K562 (cell line): ENCODE measurements around the gene SORCS1. TPM values are rescaled to one million over a fixed set of nuclear protein-coding genes. Genes with fewer than 3 reads are reported as not detected.

Experiments used
- CBFB ChIP-seq: sonication (generic); formaldehyde crosslinking; IDR thresholded peaks from 2 replicates; pipeline ENCODE4 v1.4.0; 2020; ENCODE audit warnings: mild to moderate bottlenecking, missing genetic modification reagents
- HSF4 ChIP-seq: fragments of 250-450 bp; sonication (Bioruptor Pico); IDR thresholded peaks from 2 replicates; pipeline ENCODE4 v2.1.2; 2022; ENCODE audit warnings: mild to moderate bottlenecking, moderate library complexity, borderline replicate concordance
- IRF2 ChIP-seq: sonication (generic); formaldehyde crosslinking; IDR thresholded peaks from 2 replicates; pipeline ENCODE4 v1.8.1; 2022; ENCODE audit warnings: mild to moderate bottlenecking, missing genetic modification reagents
- RBM17 ChIP-seq: fragments of 200-400 bp; formaldehyde crosslinking; IDR thresholded peaks from 2 replicates; pipeline ENCODE4 v1.6.1; 2017; ENCODE audit warnings: low read depth, mild to moderate bottlenecking, low read length, borderline replicate concordance
- SAFB ChIP-seq: fragments of 200-400 bp; formaldehyde crosslinking; IDR thresholded peaks from 2 replicates; pipeline ENCODE4 v1.6.1; 2017; ENCODE audit warnings: low read depth, low read length, borderline replicate concordance
- TBP ChIP-seq: optimal IDR thresholded peaks from 2 replicates; pipeline ENCODE3; 2011; ENCODE audit warnings: low read depth, low read length, improper control_type of control experiment
- ZBTB40 ChIP-seq, 2 experiments: fragments of 450-650 bp in 1 of 2; sonication (generic) in 1 of 2; formaldehyde crosslinking in 1 of 2; IDR thresholded peaks; 2 replicates each; pipeline versions ENCODE4 v1.7.1 to v1.9.0; 2016 to 2022; ENCODE audit warnings: inconsistent platforms in 1 of 2, mild to moderate bottlenecking in 1 of 2, missing genetic modification reagents in 1 of 2
- ZMIZ1 ChIP-seq, 2 experiments: fragments of 150-350 bp in 1 of 2; IDR thresholded peaks; 2 replicates each; pipeline ENCODE4 v1.6.1; 2012 to 2016; ENCODE audit warnings: low read depth in 2 of 2, low read length in 2 of 2, mild to moderate bottlenecking in 1 of 2, moderate library complexity in 1 of 2
- polyA plus RNA-seq, 8 experiments: library from polyadenylated mRNA; depleted of rRNA in 4 of 8; stranded (reverse) in 5 of 8; unstranded in 3 of 8; fragments of >200 nt; fragmentation: Nextera tagmentation in 2 of 8; fragmentation: Illumina TruSeq in 1 of 8; extraction: Ambion mirVana in 2 of 8; extraction: Trizol in 1 of 8; gene quantifications; 2 replicates each; pipeline versions ENCODE4 v1.2.1 to v1.2.3, GENCODE V29; 2011 to 2014; ENCODE audit warnings: inconsistent platforms in 1 of 8, missing spikeins in 1 of 8
- total RNA-seq, 7 experiments: library from RNA; depleted of rRNA in 6 of 7; stranded (reverse); fragments of >200 nt in 6 of 7; fragmentation: Illumina TruSeq in 2 of 7; extraction: Trizol in 2 of 7; gene quantifications; 2 replicates each; pipeline versions ENCODE4 v1.2.1 to v1.2.3, GENCODE V29; 2011 to 2021; ENCODE audit warnings: low replicate concordance in 1 of 7

SORCS1 gene
- total and polyA plus RNA-seq, 9 of the 15 experiments (the other 6 are each of a cell fraction or from before 2014, with no cell fraction given) = 1.5 to 3.9 (median 2.7) TPM

- TF ChIP-seq ZBTB40 (IDR thresholded peaks at IDR 0.05) (no peak), ZBTB40 (CRISPR knock-in tag; IDR thresholded peaks at IDR 0.05) (no peak), TBP (no peak), ZMIZ1 (IDR thresholded peaks at IDR 0.05; ENCODE audit: low read depth in 2 of 2, low read length in 2 of 2) (no peak), RBM17 (no peak), CBFB (CRISPR knock-in tag) (no peak), HSF4 (CRISPR knock-in tag) (no peak), IRF2 (CRISPR knock-in tag) (no peak), SAFB (no peak)
These were observed 503.3 kb downstream of the SORCS1 start (continued) for GRCh38 chr10:106661133-106661766.
